Activated T-helper 9 cell treated with anti-CD3 and anti-CD28 coated beads, Interleukin-2, amount 50 U/mL, for 16 hours (primary cell): ENCODE data around the gene AP1S2.
"Not testable (repeated sequence)": the region's sequence is repeated elsewhere in the genome, so short reads cannot be mapped to it uniquely, and the experiment has no call there.

ENCODE experiments used
- DNase-seq: peaks from one replicate; pipeline ENCODE4 v3.0.0-alpha.2; 2020; ENCODE audit warnings: low read depth

Gene AP1S2

DNA sequence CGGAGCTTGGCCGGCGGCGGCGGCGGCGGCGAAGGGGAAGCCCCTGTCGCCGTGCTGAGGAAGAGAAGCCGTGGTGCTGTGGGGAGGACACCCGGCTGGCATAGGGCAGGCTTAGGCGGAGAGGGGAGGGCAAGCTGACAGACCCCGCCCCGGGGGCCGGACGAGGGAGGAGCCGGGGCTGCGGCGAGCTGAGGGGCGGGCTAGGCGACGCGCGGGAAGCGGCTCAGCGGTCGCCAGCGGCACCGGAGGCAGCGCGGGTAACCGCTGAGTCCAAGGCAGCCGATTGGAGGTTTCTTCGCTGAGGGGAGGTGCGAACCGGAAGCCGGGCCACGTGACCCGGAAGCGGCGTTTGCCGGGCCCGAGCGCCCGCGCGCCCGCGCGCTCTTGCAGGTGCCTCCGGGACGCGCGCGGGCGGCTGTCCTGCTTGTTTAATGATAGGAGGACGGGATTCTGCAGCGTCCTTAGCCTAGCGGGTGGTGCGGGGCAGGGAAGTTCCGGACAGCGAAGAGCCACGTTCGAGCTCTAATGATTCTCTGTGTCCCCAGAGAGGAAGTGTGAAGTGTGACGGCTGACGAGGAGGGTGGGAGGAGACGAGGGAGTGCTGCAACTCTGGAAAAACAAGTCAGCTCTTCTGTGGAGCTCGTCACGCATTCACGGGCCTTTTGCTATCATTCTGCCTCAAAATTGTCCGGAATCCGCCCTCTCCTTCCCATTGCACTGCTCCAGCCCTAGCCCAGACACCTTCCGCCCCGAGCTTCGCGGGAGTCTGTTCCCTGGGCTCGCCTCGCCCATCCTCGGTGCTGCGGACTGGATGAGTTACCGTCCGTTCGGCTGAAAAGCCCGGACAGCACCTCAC lies at the start of gene AP1S2:
AP1S2 (minus strand) TSS at position 102 of the 856 bp plus-strand sequence. CDS start 2,289 bp downstream, outside the sequence.
- DNase-seq: peak; percentile 98

DNA sequence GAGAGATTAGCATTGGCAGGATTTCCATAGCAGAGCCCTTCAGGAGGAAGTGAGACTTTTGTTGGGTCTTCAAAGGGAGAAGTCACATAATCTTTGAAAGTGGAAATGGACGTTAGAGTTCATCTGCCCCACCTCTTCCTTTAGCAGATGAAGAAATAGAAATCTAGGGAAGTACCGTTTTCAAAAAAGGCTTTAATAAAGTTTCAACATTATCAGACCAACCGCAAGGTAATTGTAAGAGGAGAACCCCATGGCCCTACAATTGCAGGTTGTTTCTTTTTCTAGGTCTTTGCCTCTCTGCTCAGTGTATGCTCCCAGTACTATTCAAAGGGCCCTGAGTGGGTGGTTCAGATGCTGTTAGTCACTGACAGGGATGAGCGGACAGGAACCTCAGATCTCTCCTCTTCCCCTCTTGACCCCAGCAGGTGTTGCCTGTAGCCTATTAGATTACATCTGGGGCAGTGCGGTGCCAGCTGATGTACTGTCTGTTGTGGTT lies 48.6 kb upstream of the AP1S2 start:
- DNase-seq: no peak

DNA sequence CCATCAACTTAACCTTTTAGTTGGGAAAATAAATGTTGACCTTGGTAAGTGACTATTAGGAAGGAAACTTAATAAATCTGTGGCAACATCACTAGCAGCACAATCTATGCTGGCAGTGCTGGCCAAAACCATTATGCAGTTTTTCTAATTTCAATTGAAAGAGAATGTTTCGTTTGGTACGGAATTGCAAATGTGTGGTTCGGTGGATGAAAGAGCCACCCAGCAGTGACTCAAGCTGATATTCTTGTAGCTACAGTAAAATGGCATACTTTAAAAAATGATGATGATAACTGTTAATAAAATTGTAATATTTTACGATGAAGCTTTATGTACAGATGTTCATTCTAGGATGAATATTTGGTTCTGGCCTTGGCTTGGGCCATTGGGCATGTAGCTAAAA lies 40.7 kb upstream of the AP1S2 start:
- no peak for DNase-seq

DNA sequence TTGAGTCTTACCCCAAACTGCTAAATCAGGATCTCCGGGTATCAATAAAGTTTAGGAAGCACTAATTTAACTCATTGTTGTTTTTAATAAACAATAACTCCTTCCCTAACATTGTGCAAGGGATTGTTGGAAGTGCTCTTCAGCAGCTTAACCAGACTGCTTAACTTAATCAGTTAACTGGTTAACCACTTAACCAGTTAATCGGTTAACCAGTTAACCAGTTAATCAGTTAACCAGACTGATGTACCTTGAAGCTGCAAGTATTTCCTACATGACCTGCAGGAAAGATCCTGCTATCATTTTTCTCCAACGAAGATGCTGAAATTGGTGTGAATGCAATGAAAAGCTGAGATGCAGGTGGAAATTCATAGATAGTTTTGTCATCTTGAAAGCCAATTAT lies 40.1 kb upstream of the AP1S2 start:
- DNase-seq: no peak

DNA sequence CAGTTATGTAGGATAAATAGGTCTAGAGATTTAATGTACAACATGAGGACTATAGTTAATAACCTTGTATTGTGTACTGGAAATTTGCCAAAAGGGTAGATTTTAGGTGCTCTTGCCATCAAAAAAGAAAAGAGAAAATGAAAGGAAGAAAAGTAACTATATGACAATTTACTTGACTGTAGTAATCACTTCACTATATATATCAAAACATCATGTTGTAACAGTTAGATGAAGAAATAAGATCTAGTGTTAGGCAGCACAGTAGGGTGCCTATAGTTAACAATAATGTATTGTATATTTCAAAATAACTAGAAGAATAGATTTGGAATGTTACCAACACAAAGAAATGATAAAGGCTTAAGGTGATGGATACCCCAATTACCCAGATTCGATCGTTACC lies 35.9 kb upstream of the AP1S2 start:
- no peak for DNase-seq

DNA sequence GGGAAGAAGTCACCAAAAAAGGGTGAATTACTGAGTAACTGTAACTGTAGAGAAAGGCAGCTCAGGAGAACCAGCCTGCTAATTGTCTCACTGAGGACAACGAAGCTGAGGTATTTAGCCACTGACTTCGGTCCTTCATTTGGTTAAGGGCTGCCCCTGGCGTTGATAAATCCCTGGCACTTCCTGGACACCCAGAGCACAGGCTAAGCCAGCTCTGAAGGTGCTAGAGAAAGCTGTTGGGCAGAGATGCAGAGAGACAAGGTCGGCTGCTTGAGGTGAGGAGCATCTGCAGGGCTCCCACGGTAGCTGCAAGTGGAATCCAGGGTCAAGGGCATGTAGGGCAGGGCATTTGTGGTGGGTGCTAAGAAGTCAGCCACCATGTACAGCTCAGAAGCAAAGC lies 33.4 kb upstream of the AP1S2 start:
- no peak for DNase-seq

DNA sequence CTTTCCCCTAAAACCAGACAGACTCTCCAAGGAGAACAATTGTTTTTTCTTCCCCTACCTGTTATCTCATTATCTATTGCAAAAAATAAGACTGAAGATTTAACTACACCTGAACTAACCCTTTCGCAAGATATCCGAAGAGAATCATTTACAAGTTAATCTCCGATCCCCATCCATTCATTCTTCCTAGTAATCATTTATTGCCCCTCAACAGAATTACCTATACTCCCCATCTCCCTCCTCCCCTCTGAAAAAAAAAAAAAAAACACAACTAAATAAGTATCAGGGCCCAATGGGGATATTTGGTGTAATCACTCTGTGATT lies 28.9 kb upstream of the AP1S2 start:
- DNase-seq: no peak

DNA sequence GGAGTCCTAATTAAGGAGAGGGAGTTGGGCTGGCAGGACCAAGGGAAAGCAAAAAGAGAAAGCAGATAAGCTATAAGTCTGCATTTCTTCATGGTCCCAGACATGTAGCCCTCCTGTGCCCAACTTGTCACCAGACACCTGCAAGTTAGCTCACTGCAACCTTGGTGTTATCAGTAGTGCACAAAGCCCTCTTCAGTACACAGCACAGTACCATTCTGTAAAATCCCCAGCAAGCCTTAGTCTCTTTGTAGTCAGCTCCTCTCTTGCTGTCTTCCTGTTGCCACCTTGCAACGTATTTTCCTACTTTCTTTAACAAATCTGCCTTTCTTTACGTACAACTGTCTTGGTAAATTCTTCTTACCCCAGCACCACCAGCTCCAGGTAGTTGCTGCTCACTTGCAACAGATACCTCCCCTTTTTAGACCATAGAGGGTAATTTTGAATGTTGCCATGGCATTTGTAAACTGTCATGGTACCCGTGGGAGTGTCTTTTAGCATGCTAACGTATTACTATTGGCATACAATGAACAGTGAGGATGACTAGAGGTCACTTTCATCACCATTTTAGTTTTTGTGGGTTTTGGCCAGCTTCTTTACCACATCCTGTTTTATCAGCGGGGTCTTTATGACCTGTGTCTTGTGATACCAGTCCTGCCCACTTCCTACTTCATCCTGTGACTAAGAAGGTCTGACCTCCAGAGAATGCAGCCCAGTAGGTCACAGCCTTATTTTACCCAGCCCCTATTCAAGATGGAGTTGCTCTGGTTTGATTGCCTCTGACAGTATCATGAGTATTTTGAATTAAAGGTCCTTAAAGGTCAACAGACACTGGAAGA lies 28.3 kb upstream of the AP1S2 start:
- DNase-seq: no peak

DNA sequence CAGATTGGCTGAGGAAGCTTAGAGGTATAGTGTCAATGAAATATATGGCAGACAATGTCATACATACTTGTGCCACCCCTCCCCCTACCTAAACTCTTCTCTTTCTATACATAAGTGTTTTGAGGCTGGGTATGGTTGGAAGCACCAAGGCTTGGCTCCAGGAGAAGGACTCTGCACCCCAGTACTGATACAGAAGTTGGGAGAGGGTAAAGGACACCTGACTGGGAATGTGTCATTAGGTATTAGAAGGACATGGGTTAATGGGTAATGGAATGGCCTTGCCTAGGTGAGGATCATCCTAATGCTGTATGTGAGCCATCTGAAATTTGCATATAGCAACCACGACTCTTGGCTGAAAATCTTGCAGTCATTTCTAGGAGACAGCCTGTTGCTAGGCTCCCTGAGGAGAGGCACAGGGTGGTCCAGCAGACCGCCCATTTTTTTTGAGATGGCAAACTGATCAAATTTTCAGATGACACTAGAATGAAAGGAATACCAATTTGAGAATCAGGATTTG lies 26.8 kb upstream of the AP1S2 start:
- DNase-seq: no peak

DNA sequence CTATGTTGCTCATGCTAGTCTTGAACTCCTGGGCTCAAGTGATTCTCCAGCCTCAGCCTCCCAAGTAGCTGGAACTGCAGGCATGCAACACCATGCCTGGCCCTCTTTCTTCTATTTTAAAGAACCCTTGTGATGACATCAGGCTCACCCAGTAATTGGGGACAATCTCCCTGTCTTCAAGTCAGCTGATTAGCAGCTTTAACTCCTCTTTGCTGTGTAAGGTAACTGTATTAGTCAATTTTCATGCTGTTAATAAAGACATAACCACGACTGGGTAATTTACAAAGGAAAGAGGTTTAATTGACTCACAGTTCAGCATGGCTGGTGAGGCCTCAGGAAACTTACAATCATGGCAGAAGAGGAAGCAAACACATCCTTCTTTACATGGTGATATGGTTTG lies 23.3 kb upstream of the AP1S2 start:
- not testable (repeated sequence) for DNase-seq

DNA sequence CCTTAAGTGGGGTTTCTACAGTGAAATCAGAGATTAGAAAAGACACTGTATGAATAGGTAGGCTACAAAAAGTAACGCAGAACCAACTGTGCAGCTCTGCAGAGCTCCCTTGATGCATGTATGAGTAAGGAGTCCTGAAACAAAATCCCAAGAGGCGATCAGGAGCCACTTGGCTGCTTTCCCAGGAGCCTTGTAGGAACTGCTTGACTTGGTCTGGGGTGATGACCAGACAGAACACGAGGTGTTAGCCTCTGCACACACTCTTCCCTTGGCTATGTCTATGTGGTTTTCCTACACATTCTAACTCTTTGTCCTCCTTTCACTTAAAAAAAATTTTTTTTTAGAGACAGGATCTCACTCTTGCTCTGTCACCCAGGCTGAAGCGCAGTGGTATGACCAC lies 22.8 kb upstream of the AP1S2 start:
- DNase-seq: no peak

DNA sequence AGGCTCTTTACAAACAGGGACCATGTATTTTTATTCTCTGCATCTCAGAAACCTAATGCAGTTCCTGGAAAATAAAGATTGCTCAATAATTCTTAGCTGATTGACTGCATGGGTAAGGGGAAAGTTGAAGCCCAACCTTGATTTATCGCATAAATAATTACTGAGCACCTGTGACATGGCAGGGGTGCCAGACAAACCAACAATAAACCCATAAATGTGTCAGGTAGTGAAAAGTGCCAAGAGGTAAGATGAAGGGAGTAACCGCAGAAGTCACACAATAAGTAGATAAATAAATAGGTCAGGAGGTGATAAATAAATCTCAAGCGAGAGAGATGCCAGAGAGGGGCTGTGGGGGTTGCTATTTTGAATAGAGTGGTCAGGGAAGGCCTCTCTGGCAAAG lies 20.1 kb upstream of the AP1S2 start:
- DNase-seq: no peak

DNA sequence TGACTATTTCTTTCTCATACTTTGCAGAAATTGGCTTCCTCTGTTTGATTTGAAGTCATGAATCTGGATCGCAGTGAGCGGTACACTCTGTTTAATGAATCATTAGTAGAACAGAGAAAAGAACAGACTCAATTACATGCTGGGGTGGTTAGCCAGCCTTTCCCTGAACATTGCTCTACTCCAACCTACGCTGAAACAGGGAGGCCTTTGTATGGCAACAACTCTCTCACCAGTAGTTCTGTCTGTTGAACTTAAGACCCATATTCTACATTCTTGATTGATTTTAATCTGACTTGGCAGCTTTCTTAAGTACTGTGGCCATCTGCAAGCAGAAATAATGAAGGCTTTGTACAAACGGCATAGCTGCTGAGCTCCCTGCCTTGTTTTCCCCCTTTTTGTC lies 19.0 kb upstream of the AP1S2 start:
- no peak for DNase-seq

DNA sequence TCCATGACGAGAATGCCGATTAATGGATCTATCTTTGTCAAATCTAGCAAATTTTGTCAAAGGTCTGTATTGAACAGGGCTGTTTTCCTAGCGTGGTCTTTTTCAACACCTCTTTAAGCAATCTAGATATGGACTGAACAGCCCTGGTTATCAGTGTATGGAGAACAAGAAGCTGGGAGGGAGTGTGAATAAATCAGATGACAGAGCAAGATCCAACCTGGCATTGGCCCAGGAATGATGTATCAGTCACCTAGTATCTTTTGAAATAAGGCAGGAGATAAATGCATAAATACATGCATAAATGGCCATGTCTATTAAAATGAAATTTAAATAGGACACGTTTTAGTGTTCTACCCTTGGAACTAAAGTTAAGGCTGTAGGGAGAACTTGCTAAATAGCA lies 15.7 kb upstream of the AP1S2 start:
- DNase-seq: no peak

DNA sequence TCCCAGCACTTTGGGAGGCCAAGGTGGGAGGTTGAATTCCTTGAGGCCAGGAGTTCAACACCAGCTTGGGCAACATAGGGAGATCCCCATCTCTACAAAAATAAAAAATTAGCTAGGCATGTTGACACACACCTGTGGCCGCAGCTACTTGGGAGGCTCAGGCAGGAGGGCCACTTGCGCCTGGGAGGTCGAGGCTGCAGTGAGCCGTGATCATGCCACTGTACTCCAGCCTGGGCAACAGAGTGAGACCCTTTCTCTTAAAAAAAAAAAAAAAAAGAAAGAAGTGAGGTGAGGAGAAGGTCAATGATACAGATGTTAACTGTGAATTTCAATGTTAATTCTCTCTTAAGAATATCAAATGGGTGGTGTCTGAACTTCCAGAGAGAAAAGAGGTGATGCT lies 15.1 kb upstream of the AP1S2 start:
- no peak for DNase-seq

DNA sequence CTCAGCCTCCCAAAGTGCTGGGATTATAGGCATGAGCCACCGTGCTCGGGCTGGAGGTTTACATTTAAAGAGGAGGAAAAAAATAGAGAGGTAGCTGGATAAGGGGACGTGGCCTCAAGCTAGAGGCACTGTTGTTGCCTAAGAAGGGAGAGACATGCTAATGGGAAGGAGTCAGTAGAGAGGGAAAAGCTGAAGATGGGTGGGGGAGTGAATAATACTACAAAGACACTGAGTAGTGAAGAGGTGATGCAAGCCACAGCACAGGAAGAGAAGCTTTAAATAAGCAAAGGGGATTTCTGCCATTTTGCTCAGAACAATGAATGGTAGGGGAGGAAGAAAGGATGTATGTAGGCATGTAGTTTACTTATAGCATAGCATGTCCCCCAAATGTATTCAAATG lies 11.5 kb upstream of the AP1S2 start:
- no peak for DNase-seq

DNA sequence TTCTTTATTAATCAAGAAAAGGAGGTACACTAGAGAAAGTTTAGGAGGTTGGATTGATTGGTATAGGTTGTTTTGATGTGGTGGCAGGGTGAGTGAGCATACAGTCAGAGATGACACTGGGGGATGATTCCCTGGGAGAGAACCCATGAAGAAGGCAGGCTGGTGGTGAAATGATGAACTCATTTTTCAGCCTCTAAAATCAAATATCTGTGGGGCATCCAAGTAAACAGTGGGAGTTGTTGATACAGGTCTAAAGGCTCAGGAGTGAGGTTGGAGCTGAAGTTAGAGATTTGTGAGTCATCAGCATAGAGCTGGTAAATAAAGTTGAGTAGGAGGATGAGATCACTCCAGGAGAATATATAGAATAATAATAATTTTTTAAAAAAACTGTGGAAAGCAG lies 10.0 kb upstream of the AP1S2 start:
- DNase-seq: no peak

DNA sequence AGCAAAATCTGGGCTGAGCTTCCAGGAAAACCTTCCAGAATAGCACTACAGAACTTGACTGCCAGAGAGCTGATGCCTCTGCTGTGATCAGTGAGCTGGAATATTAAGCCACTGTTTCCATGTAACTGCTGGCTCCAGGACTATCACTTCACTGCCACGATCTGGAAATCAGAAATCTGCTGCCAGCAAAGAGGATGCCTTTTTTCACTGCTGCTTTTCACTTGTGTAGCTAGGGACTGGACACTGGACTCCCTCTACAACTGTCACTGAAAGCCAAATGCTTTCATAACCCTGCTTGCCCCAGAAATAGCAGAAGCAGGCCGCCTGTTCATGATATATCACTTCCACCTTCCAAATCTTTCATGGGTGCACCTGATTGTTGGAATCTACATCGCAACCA lies 9.4 kb upstream of the AP1S2 start:
- DNase-seq: no peak

DNA sequence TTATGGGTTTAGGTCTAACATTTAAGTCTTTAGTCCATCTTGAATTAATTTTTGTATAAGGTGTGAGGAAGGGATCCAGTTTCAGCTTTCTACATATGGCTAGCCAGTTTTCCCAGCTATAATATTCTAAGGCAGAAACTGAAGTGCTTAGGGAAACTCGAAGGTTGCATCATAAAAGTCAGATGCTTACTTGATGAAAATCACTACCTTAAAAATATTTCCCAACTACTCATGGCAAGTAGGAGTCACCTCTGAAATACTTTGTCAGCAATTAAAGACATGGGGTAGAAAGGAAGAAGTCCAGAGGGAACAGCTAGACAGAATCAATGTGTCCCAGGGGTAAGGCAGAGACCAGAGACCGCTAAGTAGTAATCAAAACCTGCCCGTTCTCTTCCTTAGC lies 6.3 kb upstream of the AP1S2 start:
- no peak for DNase-seq

DNA sequence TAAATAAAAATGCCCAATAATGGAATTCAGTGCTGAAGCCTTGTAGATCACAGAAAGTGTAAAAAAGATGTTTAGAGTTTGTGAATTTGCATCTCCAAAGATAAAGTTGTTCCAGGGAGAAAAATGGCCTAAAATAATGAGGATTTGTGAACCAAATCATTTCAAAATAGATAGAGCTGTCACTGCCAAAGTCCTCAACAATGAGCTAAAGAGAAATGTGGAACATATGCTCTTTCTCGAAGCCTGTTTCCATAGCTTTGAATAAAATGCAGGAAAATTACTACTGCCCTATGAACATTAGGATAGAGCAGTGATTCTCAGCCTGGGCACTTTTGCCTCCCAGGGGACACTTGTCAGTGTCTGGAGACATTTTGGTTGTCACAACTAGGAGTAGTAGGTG lies 3.4 kb upstream of the AP1S2 start:
- no peak for DNase-seq

DNA sequence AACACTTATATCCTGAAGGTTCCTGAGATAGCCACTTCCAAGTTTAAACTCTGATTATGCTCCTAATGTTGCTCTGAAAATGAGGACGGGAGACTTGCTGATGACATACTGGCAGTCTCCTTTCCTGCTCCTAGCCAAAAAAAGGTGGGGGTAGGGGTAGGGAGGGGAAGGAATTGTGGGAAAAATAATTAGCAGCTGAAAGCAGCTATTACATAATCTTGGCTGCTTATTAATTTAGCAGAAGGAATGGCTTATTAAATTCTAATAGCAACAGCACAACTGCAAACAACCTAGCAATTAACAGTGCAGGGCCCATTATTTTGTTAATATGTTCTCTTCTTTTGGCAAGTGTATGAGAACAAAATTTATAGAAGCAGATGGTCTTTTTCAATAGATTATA lies 2.0 kb upstream of the AP1S2 start:
- DNase-seq: no peak

DNA sequence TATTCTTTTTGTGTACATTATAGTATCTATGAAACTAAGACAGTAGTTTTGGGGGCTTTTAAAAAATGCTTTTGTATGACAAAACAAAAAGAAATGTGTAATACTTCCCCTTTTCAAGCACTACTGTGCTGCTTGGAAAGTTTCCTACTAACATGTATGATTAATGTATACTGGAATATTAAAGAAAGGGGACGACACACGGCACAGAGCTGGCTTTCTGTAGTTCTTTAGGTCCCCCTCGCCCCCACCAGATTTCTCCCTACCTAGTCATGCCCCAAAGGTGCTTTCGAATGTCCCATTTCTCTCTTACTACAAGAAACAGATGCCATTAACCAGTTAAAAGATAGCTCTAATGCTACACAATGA lies 1.6 kb upstream of the AP1S2 start:
- no peak for DNase-seq

DNA sequence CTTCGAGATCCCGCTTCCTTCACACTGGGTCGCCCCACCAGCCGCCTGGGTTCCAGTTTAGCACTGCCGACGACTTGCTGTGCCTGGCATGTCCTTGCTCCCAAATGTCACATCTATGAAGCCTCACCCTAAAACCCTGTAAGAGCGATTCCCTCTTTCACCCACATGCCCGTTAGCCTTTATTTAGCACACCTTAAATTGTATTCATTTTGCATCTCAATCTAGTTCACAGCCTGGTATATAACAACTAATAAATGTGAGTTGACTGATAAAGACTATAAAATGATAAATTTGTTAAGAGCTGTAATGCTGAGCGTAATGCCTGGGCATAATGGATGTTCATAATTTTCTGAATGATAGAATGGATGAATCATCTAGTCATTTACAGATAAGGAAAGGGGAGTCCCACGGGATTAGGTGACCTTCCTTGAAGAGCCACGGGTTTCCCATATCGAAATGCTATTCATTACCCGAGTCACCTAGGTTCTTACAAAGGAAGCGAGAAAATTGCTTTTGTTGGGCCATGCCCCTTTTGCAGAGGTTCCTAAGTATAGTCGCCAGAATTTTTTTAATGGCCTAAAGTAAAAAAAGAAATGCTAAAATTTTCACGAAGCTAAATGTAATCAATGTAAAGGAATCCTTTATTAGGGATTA lies 1.1 kb upstream of the AP1S2 start:
- DNase-seq: no peak
